Ishikawa (cell line): ENCODE results near the gene DNAH6.

ENCODE experiments used
- CEBPB ChIP-seq: IDR thresholded peaks from 2 replicates; pipeline ENCODE4 v1.6.1; 2012
- EP300 ChIP-seq: IDR thresholded peaks from 2 replicates; pipeline ENCODE4 v1.6.1; 2012; ENCODE audit warnings: borderline replicate concordance
- FOXM1 ChIP-seq: IDR thresholded peaks from 2 replicates; pipeline ENCODE4 v1.6.1; 2012; ENCODE audit warnings: low read depth, borderline replicate concordance
- RAD21 ChIP-seq: IDR thresholded peaks from 2 replicates; pipeline ENCODE4 v1.6.1; 2012; ENCODE audit warnings: low read depth
- REST ChIP-seq: IDR thresholded peaks from 2 replicates; pipeline ENCODE4 v1.6.1; 2012; ENCODE audit warnings: low read depth, mild to moderate bottlenecking

DNA sequence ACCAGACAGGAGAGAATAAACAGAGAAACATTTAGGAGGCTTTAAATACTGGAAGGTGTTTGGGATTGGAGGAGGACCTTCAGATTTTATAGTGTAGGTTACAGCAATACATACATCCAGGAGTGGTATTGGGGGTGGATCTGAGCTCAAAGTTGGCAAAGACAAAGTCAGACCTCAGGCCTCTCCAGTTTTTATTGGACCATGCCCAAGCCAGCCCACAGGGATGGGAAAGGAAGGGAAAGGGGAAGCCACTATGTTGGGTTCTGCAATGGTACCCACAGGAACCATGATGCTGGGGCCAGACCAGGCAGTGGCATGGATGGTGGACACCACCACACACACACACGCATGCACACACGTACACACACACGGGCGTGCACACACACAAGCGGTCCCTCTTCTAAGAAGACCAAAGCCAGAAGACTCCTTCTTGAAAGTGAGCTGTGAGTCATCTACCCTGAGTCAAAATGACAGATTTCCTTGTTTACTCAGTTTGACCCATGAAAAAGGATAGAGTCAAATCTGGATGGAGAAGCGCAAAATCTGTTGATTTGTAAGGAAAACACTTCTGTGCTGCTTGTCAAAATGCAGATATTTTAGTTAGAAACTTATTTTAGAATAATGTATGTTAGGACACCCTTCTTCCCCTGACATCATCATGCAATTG lies 276.7 kb downstream of the DNAH6 start:
- TF ChIP-seq REST (no peak), RAD21 (no peak), FOXM1 (no peak), CEBPB (no peak), EP300 (no peak)
